ENCODE measurements around the gene NOXO1.

GRCh38 chr16:2008009-2008526, 26.8 kb upstream of the NOXO1 start:
- TF ChIP-seq CTCF (conservative IDR thresholded peaks at IDR 0.05 in 1 of 2, IDR thresholded peaks at IDR 0.05 in 1 of 2; ENCODE audit: extremely low read depth in 1 of 2, insufficient read depth in 1 of 2, low read depth in 1 of 2, low read length in 2 of 2) (no peak), EZH2 (IDR thresholded peaks at IDR 0.05; ENCODE audit: borderline replicate concordance, low read length) (no peak)
